GM21619 (cell line): ENCODE measurements around the gene ITGB5.
"Not testable (repeated sequence)": the region's sequence is repeated elsewhere in the genome, so short reads cannot be mapped to it uniquely, and the experiment has no call there.

Experiments used
- ATAC-seq: cut with Tn5 transposase; IDR thresholded peaks from one replicate; pipeline ENCODE4 v1.9.1; 2021; ENCODE audit not compliant: unreplicated experiment

Gene ITGB5

DNA sequence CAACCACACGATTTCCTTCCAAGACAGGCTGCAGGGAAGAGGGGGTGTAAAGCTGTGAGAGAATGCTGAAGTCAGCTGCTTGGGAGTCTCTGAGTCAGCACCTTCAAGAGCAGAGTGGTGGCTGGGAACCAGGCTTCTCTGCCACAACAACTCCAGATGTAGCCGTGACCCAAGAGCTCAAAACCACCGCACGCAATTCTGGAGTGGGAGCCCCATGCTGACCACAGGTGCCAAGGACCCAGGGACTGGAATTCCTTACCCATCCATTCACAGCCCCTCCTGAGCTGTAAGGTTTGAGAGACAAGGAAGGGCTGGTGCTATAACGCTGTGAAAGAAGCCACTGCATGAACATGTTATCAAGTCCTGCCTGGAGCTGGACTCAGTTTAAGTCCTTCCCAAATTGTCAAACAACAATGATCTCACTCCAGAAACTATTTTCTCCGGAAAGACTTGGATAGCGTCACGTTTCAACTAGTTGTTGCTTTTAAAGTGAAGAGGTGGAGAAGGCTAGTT, 95.5 kb downstream of the ITGB5 start:
- ATAC-seq = no peak

- no peak for ATAC-seq
These were observed 96.0 kb downstream of the ITGB5 start for GRCh38 chr3:124791142-124791541.

DNA sequence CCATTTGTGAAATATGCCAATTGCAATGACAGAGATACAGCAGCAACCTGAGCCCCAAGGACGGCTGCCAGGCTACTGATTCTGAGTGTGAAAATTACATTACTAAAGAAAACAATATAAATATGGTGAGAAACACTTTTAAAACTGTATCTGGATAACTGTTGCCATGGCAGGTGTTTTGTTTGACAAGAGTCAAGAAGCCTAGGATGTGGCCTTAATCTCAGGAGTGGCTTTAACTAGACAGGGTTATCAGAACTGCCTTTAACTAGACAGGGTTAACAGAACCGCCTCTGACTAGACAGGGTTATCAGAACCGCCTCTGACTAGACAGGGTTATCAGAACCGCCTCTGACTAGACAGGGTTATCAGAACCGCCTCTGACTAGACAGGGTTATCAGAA, 98.1 kb downstream of the ITGB5 start:
- not testable (repeated sequence) for ATAC-seq

GRCh38 chr3:124788254-124788745, 98.9 kb downstream of the ITGB5 start:
- ATAC-seq = no peak

GRCh38 chr3:124787476-124788195, 99.5 kb downstream of the ITGB5 start:
- ATAC-seq = no peak

GRCh38 chr3:124786511-124787241, 100.5 kb downstream of the ITGB5 start:
- no peak for ATAC-seq

- ATAC-seq = no peak
These were observed 101.2 kb downstream of the ITGB5 start for GRCh38 chr3:124785973-124786372.

DNA sequence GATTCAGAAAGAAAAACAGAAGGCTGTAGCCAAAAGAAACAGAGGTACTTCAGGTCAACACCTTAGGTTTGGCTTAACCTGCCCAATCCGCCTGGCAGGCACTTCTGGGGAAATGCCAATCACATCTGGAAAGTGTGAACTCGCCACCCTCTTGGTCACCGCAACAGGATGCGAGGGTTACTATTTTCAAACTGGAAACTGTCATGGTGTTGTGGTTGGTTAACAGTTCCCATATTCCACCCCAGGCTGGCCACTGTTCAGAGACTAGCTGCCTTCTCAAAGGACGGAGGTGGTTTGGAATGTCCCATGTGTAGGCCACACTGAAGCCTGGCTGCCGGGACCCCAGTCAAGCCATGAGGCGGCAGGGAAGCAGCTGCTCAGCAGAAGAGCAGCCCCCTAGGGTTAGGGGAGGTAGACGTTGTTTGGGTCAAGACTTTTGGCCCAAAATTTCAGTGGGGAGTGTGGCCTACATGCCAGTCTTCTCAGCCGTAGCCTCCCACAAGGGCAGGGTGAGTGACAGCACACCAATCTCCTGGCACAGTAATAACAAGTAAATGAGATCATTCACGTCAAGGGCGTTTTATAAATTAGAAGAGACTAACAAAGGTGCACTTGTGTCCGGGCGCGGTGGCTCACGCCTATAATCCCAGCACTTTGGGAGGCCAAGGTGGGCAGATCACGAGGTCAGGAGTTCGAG, 102.3 kb downstream of the ITGB5 start:
- no peak for ATAC-seq

GRCh38 chr3:124783696-124784095, 103.5 kb downstream of the ITGB5 start:
- no peak for ATAC-seq

DNA sequence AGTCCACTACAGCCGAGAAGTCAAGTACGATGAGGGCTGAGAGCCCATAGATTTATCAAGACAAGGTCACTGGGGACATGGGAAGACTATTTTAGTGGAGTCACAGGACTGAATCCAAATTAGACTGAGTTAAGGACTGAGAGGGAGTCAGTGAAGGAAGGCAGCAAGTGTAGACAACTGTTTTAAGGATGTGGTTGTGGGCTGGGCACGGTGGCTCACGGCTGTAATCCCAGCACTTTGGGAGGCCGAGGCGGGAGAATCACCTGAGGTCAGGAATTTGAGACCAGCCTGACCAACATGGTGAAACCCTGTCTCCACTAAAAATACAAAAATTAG, 104.8 kb downstream of the ITGB5 start:
- not testable (repeated sequence) for ATAC-seq

DNA sequence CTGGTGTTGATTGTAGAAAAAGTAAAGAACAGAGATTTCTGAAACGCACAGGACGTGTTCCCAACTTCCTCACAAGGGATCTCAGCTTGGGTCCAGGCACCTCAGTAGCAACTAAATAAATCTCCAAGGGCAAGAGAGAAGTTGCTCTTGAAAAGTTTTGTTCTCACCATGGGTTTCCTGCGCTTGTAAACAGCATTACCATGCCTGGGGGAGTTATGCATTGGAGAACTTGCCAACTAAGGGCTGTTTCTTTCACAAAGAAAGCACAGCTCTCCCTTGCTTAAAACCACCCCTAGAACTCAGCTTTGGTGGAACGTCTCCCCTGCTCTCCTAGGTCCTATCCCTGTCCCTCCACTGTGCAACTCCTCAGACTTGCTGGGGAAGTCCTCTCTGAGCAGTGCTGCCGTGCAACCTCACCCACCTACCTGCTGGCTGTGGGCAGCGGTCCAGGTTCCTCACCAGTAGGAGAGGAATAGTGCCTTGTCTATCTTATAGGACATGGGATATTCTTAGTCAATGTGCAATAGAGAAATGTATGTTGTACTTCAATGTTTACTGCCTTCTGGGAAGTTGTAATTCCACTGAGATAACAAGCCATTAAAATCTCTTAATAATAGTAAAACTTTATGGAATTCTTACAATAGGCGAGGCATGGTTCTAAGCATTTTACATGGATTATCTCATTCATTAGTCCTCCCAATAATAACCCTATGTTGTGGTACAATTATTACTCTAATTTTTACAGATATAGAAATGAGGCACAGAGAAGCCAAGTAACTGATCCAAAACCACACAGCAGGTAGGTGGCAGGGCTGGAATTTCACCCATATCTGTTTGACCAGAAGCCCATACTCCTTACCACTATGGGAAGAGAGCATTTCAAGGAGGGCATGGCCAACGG, 105.4 kb downstream of the ITGB5 start:
- no peak for ATAC-seq

DNA sequence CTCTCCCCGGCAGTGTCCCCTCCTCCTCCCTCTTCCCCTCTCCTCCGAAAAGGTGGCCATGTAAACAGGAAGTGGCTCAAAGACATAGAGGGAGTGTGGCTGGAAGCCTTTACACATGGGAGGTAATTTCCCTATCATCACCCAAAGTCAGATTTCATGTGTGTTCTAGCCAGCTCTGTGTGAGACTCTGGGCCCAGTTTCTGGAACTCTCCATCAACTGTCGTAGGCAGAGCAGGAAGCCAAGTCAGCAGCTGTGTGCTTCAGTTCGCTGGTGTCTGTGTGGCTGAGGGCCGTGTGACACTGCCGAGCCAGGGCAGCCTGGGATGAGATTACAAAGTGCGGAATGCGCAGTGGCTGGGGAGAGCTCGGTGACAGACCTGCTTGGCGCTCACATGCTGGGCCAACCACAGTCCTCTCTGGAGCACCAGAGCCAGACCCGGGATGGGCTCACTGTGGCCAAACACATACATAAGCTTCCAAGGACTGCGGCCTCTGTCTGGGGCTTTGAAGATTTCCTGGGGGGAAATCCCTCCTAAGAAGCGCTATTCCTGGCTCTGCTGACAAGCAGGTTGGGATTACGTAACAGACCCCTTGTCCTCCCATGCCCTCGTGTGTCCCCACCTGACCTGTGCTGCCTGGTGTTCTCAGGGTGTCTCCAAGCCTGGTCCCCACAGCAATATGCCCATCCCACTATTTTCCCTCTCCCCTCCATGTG, 106.2 kb downstream of the ITGB5 start:
- ATAC-seq = no peak

GRCh38 chr3:124780356-124780755, 106.8 kb downstream of the ITGB5 start:
- no peak for ATAC-seq

- ATAC-seq = no peak
These were observed 107.4 kb downstream of the ITGB5 start for GRCh38 chr3:124779751-124780191.

DNA sequence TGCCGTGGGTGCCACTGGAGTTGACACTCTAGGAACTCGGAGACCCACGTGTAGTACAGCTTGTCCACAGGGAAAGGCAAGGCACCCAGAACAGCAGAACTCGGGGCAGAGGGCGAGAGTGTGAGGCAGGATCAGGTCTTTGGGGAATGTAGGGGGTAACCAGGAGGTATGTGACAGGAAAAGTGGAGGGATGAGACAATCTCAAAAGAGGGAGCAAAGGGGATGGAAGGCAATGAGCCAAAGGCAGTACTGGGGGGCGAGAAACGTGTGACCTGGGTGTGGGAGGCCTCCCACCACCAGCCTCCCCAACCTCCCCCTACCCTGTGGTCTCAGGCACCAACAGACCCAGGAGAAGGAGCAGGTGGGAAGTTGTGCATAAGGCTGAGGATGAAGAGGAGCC, 108.0 kb downstream of the ITGB5 start:
- ATAC-seq = no peak

DNA sequence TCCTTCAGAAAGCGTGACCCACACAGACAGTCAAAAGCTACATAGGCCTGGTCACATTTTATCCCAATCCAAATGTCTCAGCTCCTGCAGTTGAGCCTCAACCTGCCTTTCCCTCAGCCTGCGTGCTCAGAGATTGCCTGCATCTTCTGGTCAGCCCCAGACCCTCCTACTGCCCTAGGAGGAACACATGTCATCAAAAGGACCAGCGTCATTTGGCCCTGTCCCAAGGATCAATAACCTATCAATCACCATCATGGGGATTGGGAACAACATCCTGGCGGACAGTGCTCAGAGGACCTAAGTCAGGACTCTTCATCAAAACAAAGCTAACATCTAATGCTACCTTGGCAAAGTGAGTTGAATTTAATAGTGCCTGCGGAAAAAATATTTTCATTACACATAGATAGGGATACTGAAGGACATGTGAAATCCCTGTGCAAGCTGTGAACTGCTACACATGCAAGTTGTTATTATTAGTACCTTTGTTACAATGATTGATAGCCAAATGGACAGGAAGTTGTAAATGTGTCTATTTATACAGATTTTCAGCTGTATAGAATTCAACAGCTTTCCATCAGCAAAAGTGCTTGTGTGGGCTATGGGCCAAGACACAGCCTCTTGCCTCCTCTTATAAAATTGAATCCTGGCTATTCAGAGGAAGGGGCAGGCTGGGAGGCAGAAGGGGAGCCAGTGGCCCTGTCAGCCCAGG, 109.2 kb downstream of the ITGB5 start:
- ATAC-seq = no peak

DNA sequence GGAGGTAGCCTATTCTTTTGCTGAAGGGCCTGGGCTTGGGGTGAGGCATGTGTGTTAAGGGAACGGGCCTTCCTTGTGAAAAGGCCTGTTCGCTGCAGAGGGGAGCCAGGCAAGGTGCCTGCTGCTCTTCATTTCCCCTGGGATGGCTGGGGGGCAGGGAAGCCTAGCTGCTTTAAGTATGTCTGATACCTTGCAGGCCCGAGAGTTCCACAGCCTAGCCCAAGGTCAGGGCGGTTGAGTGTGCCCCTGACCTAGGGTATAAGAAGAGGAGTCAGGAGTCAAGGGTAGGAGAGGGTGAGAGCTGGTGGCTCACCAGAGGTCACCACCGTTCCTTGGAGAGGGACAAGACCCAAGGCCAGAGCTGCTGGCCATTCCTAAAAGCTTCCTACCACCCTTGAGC, 110.3 kb downstream of the ITGB5 start:
- ATAC-seq = no peak

- no peak for ATAC-seq
These were observed 111.3 kb downstream of the ITGB5 start for GRCh38 chr3:124775877-124776276.

- ATAC-seq = no peak
These were observed 112.2 kb downstream of the ITGB5 start for GRCh38 chr3:124774841-124775402.
